IMR-90 (cell line): Measurements from ENCODE around the gene TNFRSF1A.

ENCODE experiments used
- CEBPB ChIP-seq: IDR thresholded peaks from 2 replicates; pipeline ENCODE4 v1.6.1; 2012; ENCODE audit warnings: low read depth, low read length, improper control_type of control experiment
- CTCF ChIP-seq: conservative IDR thresholded peaks from 2 replicates; pipeline ENCODE4 v1.5.1; 2012; ENCODE audit warnings: mild to moderate bottlenecking, low read depth, low read length, improper control_type of control experiment
- MAZ ChIP-seq: IDR thresholded peaks from 2 replicates; pipeline ENCODE4 v1.6.1; 2012; ENCODE audit warnings: low read depth, mild to moderate bottlenecking, low read length, improper control_type of control experiment, moderate library complexity, borderline replicate concordance
- POLR2A ChIP-seq: IDR thresholded peaks from 2 replicates; pipeline ENCODE4 v1.6.1; 2012; ENCODE audit warnings: mild to moderate bottlenecking, low read depth, low read length
- RAD21 ChIP-seq: IDR thresholded peaks from 2 replicates; pipeline ENCODE4 v1.6.1; 2012; ENCODE audit warnings: low read length, improper control_type of control experiment

GRCh38 chr12:6345319-6346091 lies 3.6 kb upstream of the TNFRSF1A start:
- no peak for TF ChIP-seq POLR2A
- TF ChIP-seq CTCF, result no peak
- TF ChIP-seq MAZ, result peak; percentile 59; the same call in 1 of the 2 replicates
- peak; percentile 20; the same call in 1 of the 2 replicates for TF ChIP-seq RAD21
- TF ChIP-seq CEBPB, result 0 out of 2 replicates have a peak, but pooled peaks have one; percentile 8
